Measurements from ENCODE around the gene EID2B.

GRCh38 chr19:39494661-39495060 lies 38.0 kb downstream of the EID2B start:
- no peak for TF ChIP-seq CTCF (IDR thresholded peaks at IDR 0.05)
- TF ChIP-seq POLR2A (IDR thresholded peaks at IDR 0.05): no peak
